Subcutaneous adipose tissue (tissue), 4 donors: ENCODE results near the gene IQGAP3. TPM values are rescaled to one million over a fixed set of nuclear protein-coding genes. Genes with fewer than 3 reads are reported as not detected.

Experiments
- CTCF ChIP-seq: fragments of 450-650 bp; IDR thresholded peaks from one replicate; pipeline ENCODE4 v1.5.1; 2016; ENCODE audit warnings: low read depth, mild to moderate bottlenecking, control low read depth, antibody characterized with exemption, moderate library complexity
- total RNA-seq, 4 donors: library from RNA; depleted of rRNA; stranded (reverse); fragments of >200 nt; gene quantifications; one replicate each; pipeline ENCODE4 v1.1.0, GENCODE V29; 2016

The IQGAP3 gene
- total RNA-seq, 4 donors from 2014 or later, result 0.57 to 2.5 (median 2.0) TPM; not detected in 1

GRCh38 chr1:156497743-156498431, 74.5 kb downstream of the IQGAP3 start:
- no peak for TF ChIP-seq CTCF

- no peak for TF ChIP-seq CTCF
Observed at GRCh38 chr1:156497078-156497742, 75.2 kb downstream of the IQGAP3 start.

GRCh38 chr1:156496211-156496761, 76.1 kb downstream of the IQGAP3 start:
- TF ChIP-seq CTCF, result no peak

- TF ChIP-seq CTCF, result no peak
Observed at GRCh38 chr1:156495401-156496140, 76.8 kb downstream of the IQGAP3 start.

GRCh38 chr1:156494309-156494895, 78.0 kb downstream of the IQGAP3 start:
- TF ChIP-seq CTCF, result no peak

DNA sequence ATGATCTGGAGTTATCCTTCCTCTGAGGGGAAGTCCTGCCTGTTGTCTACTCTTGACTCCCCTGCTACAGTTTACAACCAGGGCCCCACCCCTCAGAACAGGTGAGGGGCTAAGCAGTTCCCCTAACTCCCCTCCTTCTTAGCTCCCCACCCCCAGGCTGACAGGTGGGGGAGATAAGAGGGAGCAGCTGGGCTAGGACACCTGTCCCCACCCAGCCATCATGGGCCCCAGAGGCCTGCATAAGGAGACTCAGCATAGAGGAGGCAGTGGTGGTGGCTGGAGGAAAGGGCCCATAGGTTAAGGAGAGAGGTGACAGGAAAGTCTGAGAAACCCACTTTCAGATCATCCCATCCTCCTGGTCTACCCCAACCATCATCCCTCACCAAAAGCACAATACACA, 78.6 kb downstream of the IQGAP3 start:
- no peak for TF ChIP-seq CTCF
